Measurements from ENCODE around the gene LDLRAD3. TPM values are rescaled to one million over a fixed set of nuclear protein-coding genes. Genes with fewer than 3 reads are reported as not detected.

The LDLRAD3 gene
- total RNA-seq, 1 experiment from 2014 or later = 28.1 TPM

DNA sequence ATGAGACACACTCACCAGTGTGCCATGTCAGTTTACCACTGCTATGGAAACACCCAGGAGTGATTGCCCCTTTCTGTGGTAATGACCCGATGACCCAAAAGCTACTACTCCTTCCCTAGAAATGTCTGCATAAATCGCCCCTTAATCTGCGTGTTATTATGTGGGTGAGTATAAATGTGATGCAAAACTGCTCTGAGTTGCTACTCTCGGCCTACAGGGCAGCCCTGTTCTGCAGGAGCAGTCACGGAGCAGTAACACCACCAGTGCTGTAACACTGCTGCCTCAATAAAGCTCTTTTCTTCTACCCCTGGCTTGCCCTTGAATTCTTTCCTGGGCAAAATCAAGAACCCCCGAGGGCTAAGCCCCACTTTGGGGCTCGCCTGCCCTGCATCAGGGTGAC is 9.6 kb upstream of the LDLRAD3 start:
- ATAC-seq (no peak), DNase-seq (ENCODE audit: low read depth, low spot score) (no peak)
- TF ChIP-seq, protein P1, sequence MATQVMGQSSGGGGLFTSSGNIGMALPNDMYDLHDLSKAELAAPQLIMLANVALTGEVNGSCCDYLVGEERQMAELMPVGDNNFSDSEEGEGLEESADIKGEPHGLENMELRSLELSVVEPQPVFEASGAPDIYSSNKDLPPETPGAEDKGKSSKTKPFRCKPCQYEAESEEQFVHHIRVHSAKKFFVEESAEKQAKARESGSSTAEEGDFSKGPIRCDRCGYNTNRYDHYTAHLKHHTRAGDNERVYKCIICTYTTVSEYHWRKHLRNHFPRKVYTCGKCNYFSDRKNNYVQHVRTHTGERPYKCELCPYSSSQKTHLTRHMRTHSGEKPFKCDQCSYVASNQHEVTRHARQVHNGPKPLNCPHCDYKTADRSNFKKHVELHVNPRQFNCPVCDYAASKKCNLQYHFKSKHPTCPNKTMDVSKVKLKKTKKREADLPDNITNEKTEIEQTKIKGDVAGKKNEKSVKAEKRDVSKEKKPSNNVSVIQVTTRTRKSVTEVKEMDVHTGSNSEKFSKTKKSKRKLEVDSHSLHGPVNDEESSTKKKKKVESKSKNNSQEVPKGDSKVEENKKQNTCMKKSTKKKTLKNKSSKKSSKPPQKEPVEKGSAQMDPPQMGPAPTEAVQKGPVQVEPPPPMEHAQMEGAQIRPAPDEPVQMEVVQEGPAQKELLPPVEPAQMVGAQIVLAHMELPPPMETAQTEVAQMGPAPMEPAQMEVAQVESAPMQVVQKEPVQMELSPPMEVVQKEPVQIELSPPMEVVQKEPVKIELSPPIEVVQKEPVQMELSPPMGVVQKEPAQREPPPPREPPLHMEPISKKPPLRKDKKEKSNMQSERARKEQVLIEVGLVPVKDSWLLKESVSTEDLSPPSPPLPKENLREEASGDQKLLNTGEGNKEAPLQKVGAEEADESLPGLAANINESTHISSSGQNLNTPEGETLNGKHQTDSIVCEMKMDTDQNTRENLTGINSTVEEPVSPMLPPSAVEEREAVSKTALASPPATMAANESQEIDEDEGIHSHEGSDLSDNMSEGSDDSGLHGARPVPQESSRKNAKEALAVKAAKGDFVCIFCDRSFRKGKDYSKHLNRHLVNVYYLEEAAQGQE (IDR thresholded peaks at IDR 0.05; ENCODE audit: insufficient read depth in 1 of 2, low read depth in 2 of 2, low read length in 1 of 2) = no peak
- TF ChIP-seq POLR2AphosphoS5 (IDR thresholded peaks at IDR 0.05; ENCODE audit: low read depth, low read length) (no peak), TCF7L2 (IDR thresholded peaks at IDR 0.05; ENCODE audit: low read depth, low read length) (no peak), SIN3A (IDR thresholded peaks at IDR 0.05; ENCODE audit: borderline replicate concordance, insufficient read depth, low read depth, low read length) (no peak)
- TF ChIP-seq, protein P2, sequence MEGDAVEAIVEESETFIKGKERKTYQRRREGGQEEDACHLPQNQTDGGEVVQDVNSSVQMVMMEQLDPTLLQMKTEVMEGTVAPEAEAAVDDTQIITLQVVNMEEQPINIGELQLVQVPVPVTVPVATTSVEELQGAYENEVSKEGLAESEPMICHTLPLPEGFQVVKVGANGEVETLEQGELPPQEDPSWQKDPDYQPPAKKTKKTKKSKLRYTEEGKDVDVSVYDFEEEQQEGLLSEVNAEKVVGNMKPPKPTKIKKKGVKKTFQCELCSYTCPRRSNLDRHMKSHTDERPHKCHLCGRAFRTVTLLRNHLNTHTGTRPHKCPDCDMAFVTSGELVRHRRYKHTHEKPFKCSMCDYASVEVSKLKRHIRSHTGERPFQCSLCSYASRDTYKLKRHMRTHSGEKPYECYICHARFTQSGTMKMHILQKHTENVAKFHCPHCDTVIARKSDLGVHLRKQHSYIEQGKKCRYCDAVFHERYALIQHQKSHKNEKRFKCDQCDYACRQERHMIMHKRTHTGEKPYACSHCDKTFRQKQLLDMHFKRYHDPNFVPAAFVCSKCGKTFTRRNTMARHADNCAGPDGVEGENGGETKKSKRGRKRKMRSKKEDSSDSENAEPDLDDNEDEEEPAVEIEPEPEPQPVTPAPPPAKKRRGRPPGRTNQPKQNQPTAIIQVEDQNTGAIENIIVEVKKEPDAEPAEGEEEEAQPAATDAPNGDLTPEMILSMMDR (IDR thresholded peaks at IDR 0.05) = no peak
- H3K4me1 ChIP-seq (ENCODE audit: control insufficient read depth, insufficient read depth, low read length) = peaks cover 4% of the 10 kb centered on the region; the same call in 1 of the 2 replicates
- no peaks in the 10 kb centered on the region for H3K36me3 ChIP-seq (ENCODE audit: control insufficient read depth, insufficient read depth, low read length)
- H3K27ac ChIP-seq (ENCODE audit: low read length) = no peak overlapping the region
- intact Hi-C loops (cut with micrococcal nuclease; ENCODE audit: unreplicated experiment) = no loop called here
- in situ Hi-C loops (cut with HindIII; ENCODE audit: low pct_unique_long_range_greater_than_20kb, low sequenced_read_pairs) = no loop called here
- BruUV-seq (replicated peaks) = no TSS peak
- ChIA-PET POLR2A (no interaction called here), CTCF (no interaction called here)
- H3K4me3 ChIP-seq (ENCODE audit: low read depth in 2 of 2, low read length in 2 of 2) = no peak overlapping the region
- H3K27me3 ChIP-seq (ENCODE audit: control insufficient read depth, insufficient read depth, low read length) = no peaks in the 10 kb centered on the region
- H3K9me3 ChIP-seq (ENCODE audit: control insufficient read depth, insufficient read depth, low read depth, low read length) = peaks cover 2% of the 10 kb centered on the region; the same call in 1 of the 2 replicates

DNA sequence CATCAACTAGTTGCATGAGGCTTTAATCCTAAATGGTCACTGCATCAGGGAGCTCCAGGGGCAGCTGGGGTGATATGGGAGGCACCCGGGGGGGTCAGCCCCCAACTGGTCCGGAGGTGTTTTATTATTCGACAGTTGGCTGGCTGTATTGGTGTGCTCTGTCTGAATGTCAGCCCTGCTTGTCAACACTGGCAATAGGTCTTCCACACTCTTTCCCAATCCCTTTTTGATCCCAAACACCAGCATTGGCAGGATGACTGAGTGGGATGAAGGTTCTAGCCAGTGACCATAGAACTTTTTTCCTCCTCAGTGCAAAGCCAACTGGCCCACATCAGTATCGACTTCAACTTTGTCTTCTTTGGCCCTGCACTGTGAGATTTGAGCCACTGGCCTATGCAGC is 8.9 kb upstream of the LDLRAD3 start:
- no peak overlapping the region for H3K27ac ChIP-seq (ENCODE audit: low read length)
- TF ChIP-seq POLR2AphosphoS5 (IDR thresholded peaks at IDR 0.05; ENCODE audit: low read depth, low read length) = no peak
- no peak for TF ChIP-seq TCF7L2 (IDR thresholded peaks at IDR 0.05; ENCODE audit: low read depth, low read length)
- TF ChIP-seq, protein P2 (IDR thresholded peaks at IDR 0.05) = no peak
- no peak for TF ChIP-seq SIN3A (IDR thresholded peaks at IDR 0.05; ENCODE audit: borderline replicate concordance, insufficient read depth, low read depth, low read length)
- TF ChIP-seq, protein P1 (IDR thresholded peaks at IDR 0.05; ENCODE audit: insufficient read depth in 1 of 2, low read depth in 2 of 2, low read length in 1 of 2) = no peak
- DNase-seq (ENCODE audit: low read depth, low spot score) (no peak), ATAC-seq (no peak)
- peaks cover 2% of the 10 kb centered on the region; the same call in 1 of the 2 replicates for H3K9me3 ChIP-seq (ENCODE audit: control insufficient read depth, insufficient read depth, low read depth, low read length)
- H3K27me3 ChIP-seq (ENCODE audit: control insufficient read depth, insufficient read depth, low read length) = no peaks in the 10 kb centered on the region
- ChIA-PET CTCF (no interaction called here), POLR2A (no interaction called here)
- H3K4me1 ChIP-seq (ENCODE audit: control insufficient read depth, insufficient read depth, low read length) = peaks cover 4% of the 10 kb centered on the region; the same call in 1 of the 2 replicates
- in situ Hi-C loops (cut with HindIII; ENCODE audit: low pct_unique_long_range_greater_than_20kb, low sequenced_read_pairs) (no loop called here), intact Hi-C loops (cut with micrococcal nuclease; ENCODE audit: unreplicated experiment) (no loop called here)
- no peaks in the 10 kb centered on the region for H3K36me3 ChIP-seq (ENCODE audit: control insufficient read depth, insufficient read depth, low read length)
- no TSS peak for BruUV-seq (replicated peaks)
- H3K4me3 ChIP-seq (ENCODE audit: low read depth in 2 of 2, low read length in 2 of 2) = no peak overlapping the region

All from Panc1 (cell line).